ENCODE data around the gene ZNF865.
A peak's percentile ranks its signal among the peaks of the same experiment; 100 is the strongest.

The ZNF865 gene

DNA sequence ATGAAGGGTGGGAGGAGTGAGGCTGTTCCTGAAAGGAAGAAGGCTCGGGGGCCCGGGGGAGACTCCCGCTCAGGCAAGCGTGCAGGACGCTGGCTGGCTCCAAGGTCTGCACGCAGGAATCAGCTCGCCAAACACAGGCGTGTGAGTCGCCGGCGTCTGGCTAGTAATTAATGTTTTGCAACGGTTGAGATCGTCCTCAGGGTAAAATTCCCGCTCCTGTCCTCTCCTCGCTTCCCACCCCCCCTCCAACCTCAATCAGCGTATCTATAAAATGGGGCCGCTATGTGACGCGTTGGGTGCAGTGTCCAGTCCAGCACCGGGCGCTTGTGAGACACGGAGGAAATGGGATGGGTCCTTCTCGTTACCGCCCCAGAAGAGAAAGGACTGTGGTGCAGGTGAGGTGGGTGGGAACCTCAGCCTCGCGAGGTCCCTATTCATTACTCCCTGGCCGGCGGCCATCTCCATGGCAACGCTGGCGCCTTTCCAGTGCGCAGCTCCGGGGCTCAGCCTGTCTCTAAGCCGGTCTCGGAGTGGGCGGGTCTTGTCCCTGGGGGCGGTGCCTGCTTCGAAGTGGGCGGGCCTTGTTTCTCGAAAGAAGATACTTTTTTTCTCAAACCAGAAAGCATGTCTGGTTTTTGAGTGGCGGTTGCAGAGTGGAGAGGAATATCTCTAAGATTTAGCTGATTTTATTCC is 18.3 kb upstream of the ZNF865 start:
- DNase-seq (ENCODE audit: low read depth, low spot score): peak; percentile 64

DNA sequence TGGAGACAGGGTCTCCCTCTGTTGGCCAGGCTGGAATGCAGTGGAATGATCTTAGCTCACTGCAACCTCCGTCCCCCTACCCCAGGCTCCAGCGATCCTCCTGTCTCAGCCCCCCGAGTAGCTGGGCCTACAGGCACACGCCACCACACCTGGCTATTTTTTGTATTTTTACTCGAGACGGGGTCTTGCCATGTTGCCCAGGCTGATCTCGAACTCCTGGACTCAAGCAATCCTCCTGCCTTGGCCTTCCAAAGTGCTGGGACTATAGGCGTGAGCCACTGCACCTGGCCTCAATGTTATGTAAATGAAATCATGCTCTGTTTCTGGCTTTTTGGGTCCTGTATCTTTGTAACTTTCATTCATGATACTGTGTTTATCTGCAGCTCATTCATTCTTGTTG is 16.7 kb upstream of the ZNF865 start:
- DNase-seq (ENCODE audit: low read depth, low spot score): no peak

DNA sequence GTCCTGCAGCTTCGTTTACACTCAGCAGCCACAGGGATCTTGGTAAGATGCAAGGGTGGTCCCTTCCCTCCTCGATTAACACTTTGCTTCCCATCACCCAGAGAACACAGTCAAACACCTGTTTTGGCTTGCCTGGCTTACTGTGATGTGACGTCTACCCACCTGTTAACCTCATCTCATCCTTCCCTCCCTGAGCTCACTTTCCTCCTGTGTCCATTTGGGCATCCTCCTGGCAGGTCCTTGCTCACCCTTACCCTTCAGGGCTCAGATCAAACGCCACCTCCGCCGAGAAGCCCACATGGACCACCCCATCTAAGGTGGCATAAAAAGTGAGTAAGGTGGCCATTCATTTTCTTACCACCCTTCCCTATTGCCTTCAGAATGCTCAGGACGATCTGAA is 15.3 kb upstream of the ZNF865 start:
- no peak for DNase-seq (ENCODE audit: low read depth, low spot score)

DNA sequence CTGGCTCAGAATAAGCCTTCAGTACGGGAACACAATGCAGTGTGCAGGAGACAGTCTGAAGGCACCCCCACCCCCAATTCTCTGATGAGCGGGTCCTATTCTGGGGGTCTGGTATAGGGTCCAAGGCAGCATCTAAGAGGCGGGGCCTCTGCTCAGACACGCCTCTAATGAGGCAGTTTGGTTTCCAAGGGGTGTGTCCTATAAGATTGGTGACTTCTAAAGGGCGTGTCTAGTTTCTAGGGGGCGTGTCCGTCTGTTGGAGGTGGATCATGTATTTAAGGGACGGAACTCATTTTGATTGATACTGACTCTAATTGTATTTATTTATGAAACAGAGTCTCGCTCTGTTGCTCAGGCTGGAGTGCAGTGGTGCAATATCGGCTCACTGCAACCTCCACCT is 14.8 kb upstream of the ZNF865 start:
- no peak for DNase-seq (ENCODE audit: low read depth, low spot score)

DNA sequence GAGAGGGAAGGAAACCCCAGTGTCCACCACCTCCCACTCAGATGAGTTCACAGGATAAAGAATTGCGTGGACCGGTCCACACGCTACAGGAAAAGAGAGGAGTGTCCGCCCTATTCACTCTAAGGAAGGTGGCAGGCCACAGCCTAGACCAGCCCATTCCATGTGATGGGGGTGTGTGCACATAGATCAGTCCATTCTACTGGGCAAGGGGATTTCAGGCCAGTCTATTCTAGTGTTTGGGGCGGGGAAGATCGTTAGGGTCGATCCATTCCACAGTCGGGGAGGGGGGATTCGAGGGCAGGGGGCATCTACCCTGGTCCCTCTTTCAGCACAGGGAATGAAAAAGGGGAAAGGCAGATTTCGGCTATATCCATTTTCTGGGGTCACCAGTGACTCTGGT is 13.9 kb upstream of the ZNF865 start:
- no peak for DNase-seq (ENCODE audit: low read depth, low spot score)

DNA sequence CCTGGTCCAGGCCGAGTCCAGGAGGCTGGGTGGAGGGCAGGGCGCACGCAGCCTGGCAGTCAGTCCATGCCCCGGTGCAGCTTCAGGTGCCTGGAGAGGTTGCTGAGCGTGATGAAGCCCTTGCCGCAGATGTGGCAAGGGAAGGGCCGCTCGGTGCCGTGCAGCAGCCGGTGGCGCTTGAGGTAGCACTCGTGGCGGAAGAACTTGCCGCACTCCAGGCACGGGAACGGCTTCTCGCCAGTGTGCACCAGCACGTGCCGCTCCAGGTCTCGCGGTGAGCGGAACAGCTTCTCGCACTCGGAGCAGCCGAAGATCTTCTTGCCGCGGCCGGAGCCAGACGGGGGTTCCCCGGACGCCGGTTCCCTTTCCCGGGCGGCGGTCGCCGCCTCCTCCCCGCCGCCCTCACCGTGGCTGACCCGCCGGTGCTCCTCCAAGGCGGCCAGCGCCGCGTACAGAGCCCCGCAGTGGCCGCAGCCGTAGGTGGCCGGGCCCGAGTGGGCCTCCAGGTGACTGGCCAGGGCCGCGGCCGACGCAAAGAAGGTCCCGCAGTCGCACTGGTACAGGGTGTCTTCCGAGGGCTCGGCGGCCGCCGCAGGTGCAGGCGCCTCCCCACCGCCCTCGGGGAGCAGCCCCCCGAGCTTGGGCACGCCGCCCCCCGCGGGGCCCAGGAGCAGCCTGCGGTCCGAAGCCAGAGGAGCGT is 12.9 kb upstream of the ZNF865 start:
- no peak for DNase-seq (ENCODE audit: low read depth, low spot score)

DNA sequence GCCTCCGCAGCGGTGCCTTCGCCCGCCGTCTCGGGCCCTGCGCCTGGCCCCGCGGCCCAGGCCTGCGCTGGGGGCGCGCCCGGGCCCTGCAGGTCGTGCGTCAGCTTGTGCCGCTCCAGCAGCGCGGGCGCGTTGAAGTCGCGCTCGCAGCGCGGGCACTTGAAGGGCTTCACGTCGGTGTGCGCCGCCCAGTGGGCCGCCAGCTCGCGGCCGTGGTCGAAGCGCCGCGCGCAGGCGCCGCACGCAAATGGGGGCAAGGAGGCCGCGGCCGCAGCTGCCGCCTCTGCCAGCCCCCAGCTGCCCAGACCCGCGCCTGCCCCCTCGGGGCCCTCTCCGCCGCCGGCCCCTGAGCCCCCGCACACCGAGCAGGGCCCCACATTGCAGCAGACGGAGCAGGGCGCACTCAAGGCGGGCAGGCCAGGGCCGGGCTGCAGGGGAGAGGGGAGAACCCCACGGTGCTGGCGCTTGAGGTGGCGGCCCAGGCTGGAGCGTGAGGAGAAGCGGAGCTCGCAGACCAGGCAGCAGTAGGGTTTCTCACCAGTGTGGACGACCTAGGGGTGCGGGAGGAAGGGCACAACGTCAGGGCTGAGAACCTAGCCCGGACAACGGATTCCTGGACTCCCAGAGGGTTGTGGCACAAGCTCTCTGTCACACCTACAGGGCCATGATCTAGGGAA is 12.2 kb upstream of the ZNF865 start:
- DNase-seq (ENCODE audit: low read depth, low spot score): no peak

DNA sequence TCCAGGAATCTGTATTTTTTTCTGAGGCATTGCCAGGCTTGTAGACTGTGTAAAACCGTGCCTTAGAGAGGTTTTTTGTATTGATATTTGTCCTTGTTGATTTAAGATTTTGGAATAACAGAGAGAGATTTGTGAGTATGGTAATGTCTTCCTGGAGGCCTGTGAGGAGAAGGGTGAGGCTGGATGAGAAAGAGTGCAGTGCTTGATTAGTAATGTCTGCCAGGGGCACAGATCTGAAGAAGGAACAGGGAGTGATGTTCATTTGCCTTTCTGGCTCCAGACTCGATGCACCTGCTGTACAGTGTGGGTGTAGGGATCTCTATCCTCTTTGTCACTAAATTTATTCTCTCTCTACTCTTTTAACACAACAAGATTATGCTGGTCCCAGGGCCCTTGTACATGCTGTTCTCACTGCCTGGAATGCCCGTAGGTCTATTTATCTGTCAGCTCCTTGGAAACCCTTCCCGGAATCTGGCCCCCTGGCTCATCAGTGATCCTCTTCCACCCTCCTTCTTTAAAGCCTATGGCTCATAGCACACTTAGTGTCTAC is 10.4 kb upstream of the ZNF865 start:
- no peak for DNase-seq (ENCODE audit: low read depth, low spot score)

DNA sequence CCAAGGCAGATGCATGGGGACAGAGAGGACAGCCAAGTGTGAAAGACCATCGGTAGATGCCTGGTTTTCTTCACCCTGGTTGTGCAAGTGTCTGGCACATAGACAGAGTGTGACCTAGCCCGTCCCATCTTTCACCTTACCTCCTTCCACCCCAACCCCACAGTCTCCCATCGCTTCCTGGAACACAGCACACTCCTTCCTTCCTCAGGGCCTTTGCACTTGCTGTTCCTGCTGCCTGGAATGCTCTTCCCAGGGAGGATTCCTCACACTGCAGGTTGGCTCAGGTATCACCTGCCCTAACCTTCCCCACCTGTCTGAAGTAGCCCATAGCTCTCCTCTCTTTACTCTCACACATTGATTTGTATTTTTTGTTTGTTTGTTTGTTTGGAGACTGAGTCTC is 9.1 kb upstream of the ZNF865 start:
- no peak for DNase-seq (ENCODE audit: low read depth, low spot score)

DNA sequence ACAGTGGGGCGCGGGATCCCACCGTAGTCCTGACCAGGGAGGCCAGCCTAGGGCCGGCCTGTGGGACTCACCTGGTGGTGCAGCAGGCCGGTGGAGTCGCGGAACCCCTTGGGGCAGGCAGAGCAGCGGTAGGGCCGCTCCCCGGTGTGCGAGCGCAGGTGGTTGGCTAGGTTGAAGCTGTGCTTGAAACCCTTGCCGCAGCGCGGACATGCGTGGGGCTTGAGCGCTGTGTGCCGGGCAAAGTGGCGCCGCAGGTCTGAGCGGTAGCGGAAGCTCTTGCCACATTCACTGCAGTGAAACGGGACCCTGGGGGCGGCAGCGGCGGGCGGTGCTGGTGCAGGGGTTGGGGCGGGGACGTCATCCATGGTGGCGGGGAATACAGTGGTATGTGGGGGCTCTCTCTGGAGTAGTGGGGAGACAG is 7.9 kb upstream of the ZNF865 start:
- no peak for DNase-seq (ENCODE audit: low read depth, low spot score)

DNA sequence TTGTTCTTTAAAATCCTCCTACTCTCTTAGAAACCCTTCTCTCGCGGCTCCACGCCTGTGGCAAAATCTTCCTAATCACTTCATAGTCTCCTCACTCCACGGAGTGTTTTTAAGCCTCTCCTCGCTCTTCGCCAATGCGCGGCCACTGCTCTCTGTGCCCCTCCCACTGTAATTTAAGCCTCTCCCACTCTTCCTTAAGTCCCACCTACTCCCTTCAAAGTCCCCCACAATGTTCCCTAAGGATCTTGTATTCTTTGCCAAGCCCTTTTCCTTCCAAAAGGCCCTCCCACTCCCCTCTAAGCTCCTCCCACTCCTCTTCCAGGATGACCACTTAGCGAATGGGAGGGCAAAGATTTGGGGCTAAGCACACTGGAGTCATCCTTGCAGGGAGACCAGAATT is 7.4 kb upstream of the ZNF865 start:
- DNase-seq (ENCODE audit: low read depth, low spot score): no peak

DNA sequence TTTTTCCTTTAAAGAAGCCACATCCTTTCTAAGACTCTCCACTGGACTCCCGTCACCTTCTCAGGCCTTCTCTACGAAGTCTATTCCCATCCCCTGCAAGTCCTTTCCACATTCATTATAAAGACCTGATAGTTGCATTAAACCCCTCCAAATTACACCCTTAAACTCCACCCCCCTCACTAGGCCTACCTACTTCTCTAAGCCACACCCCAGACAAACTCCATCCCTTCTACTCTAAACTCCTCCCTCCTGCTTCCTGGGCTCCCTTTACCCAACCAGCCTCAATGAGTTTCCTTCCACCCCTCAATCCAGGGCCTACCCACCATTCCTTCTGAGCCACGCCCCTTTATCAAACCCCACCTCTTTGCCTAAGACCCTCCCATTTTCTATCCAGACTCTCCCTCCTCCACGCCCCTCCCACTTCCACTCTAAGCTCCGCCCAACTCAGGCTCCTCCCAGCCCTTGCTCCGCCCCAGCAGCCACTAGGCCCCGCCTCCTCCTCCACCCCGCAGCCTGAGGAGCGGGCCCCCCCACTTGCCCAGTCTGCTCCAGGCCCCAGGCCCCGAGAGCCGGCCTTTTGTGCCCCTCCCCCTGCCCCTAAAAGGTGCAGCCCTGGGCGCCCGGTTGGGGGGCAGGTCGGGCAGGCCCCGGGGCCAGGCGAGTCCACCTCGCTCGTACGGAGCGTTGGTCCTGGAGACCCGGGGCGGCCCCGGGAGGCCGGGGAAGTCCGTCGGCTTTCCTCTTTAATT is 6.6 kb upstream of the ZNF865 start:
- peak; percentile 78 for DNase-seq (ENCODE audit: low read depth, low spot score)

DNA sequence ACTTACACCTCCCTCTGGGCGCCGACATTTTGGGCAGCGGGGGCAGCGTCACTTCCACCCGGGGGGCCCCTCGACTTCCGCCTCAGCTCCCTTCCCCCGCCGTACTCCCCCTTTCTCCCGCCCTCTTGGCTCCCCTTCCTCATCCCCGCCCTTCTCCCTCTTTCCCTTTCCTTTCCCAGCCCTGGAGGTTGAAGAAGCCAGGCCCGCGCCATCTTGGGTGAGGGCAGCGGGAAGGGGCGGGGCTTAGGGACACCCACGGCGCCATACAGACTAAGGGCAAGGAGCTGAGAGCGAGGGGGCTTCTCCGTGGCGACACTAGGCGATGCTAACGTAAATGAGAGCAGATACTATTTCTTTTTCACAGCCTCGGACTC is 6.0 kb upstream of the ZNF865 start, which contains the start of gene FIZ1:
FIZ1 (minus strand) TSS at position 50 of the 374 bp plus-strand sequence. CDS start 1,652 bp downstream, outside the sequence.
- peak; percentile 98 for DNase-seq (ENCODE audit: low read depth, low spot score)

DNA sequence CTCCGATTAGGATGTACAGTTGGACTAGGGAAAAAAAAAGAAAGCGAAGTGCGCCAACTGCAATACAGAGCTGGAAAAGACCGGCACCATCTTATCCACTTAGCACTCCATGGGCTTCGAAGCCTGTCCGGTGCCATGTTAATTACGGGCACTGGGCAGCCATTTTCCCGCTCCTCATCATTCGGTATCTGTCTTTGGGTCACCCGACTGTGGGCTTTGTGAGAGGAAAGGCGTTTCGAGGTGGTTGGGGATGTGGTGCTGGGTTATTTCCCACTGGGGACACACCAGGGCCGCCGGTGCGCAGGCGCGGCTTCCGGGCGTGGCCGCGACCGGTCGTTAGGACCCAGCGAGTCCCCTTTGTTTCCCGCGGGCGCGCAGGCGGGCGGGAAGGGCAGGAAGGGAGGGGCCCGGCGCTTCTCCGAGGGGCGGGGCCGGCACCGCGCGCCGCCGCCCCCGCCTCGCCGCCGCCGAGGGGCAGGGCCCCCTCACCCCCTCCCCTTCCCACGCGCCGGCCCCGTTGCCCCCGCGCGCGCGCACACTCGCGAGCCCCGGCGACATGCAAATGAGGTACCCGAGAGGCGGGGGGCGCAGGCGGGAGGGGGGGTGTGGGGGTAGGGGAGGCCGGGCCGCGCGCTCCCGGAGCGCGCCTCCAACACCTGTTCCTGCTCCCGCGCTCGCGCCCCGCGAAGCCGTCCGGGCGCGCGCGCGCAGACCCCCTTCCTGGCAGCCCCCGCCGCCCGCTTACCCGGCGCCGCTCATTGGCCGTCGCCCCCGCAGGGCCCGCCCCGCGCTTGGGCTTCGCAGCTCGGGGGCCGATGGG is 5.4 kb upstream of the ZNF865 start, which contains the start of gene ZNF524:
ZNF524 (plus strand) TSS at position 447 of the 820 bp plus-strand sequence. CDS start 1,825 bp downstream, outside the sequence.
- peak; percentile 85 for DNase-seq (ENCODE audit: low read depth, low spot score)

DNA sequence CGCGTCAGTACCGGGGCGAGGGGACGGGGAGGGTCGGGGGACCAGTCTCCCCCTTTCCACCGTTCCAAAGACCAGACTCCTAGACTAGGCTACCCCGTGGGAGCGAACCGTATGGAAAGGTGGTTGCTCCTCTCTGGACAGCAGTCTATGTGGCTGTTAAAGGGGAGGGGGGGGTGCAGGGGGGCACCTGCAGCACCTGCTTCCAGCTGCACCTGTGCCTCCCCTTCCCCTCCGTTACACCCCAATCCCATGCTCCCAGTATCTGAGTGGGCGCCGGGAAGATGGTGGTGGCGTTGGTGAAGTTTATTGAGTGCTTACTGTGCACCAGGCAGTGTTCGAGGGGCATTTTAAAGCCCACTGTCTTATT is 4.8 kb upstream of the ZNF865 start:
- DNase-seq (ENCODE audit: low read depth, low spot score): no peak

DNA sequence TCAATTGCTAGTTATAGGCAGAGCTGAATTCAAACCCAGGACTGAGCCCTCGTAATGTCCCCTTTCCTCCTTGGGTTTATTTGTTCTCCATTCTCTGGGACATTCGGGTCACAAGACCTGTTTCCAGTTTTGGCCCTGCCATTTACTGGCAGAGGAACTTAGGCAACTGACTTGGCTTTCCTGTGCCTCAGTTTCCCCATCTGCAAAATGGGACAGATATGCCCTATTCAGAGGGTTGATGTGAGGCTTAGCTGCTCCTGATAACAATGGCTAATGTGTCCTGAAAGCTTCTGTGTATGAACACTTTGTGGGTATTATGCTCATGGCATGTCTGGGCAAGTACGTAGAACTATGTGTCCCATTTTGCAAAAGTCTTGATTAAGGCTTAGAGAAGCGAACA is 4.4 kb upstream of the ZNF865 start:
- DNase-seq (ENCODE audit: low read depth, low spot score): no peak

DNA sequence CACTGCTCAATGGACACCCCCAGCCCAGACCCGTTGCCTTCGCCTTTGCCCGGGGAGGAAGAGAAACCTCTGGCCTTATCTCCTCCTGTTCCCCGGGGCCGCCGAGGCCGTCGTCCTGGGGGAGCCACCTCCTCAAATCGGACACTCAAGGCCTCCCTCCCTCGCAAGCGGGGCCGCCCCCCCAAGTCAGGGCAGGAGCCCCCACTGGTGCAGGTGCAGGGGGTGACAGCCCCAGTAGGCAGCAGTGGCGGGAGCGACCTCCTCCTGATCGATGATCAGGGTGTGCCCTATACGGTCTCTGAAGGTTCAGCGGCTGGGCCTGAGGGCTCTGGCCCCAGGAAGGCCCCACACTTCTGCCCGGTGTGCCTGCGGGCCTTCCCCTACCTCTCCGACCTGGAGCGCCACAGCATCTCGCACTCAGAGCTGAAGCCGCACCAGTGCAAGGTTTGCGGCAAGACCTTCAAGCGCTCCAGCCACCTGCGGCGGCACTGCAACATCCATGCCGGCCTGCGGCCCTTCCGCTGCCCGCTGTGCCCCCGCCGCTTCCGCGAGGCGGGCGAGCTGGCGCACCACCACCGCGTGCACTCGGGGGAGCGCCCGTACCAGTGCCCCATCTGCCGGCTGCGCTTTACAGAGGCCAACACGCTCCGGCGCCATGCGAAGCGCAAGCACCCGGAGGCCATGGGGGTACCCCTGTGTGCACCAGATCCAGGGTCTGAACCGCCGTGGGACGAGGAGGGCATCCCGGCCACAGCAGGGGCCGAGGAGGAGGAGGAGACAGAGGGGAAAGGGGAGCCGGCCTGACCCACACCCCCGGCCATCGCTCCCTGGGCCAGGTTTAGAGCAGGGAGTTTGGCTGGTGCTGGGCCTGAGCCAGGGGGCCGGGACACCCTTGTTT is 3.1 kb upstream of the ZNF865 start:
- DNase-seq (ENCODE audit: low read depth, low spot score): no peak

DNA sequence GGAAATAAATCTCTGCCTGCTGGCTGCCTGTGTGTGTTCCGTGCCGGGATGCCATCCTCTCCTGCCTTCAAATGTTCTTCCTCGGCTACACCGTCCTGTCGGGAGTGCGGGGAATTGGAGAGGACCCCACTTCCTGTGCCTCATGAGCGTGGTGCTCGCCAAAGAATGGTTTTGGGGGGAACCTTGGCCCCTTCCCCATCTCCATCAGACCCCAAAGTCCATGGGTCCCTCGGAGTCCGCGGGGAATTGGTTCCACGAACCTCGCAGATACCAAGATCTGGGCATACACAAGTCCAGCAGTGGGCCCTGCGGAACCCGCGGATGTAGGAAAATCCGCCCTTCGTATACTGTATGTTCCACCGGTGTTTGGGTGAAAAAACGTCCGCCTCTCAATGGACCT is 2.3 kb upstream of the ZNF865 start:
- no peak for DNase-seq (ENCODE audit: low read depth, low spot score)

DNA sequence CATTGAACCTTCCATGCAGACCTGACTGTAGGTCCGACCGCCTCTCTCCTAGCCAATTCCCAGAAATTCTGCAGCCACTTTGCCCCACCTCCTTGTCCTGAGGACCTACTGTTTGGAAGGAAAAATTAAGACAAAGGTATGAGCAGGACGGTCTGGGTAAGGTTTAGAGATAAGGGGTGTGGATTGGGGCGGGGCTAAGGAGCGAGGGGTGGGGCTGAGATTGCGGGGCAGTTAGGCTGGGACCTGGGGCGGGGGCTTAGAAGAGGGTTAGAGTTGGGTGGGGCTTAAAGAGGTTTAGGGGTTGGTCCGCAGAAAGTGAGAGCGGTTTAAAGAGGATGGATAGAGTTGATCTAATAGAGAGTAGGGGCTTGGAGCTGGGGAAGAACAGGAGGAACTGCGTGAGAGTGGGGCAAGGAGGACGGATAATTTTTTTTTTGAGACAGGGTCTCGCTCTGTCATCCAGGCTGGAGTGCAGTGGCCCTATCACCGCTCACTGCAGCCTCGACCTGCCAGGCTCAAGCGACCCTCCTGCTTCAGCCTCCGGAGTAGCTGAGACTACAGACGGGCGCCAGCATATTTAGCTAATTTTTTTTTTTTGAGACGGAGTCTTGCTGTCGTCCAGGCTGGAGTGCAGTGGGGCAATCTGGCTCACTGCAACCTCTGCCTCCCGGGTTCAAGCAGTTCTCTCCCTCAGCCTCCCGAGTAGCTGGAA is 1.7 kb upstream of the ZNF865 start:
- DNase-seq (ENCODE audit: low read depth, low spot score): no peak

All from smooth muscle cell of the brain vasculature (primary cell).